ENCODE measurements around the gene SYT1. TPM values are rescaled to one million over a fixed set of nuclear protein-coding genes. Genes with fewer than 3 reads are reported as not detected.

The SYT1 gene
- total and polyA plus RNA-seq, 2 donors (not counting 3 experiments of a cell fraction or from before 2014, with no cell fraction given): 3.2 to 15.3 TPM

DNA sequence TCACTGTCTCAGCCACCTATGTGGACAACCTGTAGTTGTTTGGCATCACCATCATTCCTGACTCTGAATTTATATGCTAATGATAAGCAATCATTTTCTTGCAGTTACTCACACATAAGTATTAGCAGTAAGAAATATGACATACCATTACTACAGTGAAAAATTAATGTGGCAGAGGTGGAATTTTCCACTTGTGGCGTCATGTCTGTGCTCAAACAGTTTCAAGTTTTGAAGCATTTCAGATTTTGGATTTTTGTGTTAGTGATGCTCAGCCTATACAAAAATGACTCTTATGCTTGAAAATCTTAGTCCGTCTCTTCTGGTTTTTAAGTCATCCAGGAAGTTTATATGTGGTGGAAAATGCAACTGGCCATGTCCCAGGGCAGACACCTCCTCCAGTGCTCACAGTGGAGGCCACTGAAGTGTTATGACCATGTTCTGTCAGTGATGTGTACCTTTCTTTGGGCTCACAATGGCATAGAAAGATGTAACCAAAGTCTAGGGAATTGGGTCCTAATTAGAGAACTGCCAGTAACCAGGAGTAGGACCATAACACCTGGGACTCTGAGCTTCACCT, 220.6 kb downstream of the SYT1 start:
- POLR2A ChIA-PET: no interaction called here
- DNase-seq (ENCODE audit: low read depth, low spot score) (no peak), FAIRE-seq (no peak)
- BruUV-seq (replicated peaks): no TSS peak
- Histone ChIP-seq H3K9me1 (replicated peaks; ENCODE audit: control insufficient read depth, extremely low read depth, insufficient read depth, low read length) (no peaks in the 10 kb centered on the region), H3K27ac (ENCODE audit: insufficient read depth, low read depth, low read length) (no peak overlapping the region), H3K4me3 (replicated peaks in 1 of 3; ENCODE audit: insufficient read depth in 1 of 3, low read depth in 1 of 3, low read length in 3 of 3) (no peak overlapping the region), H4K20me1 (replicated peaks; ENCODE audit: control insufficient read depth, extremely low read depth, insufficient read depth, low read length) (no peaks in the 10 kb centered on the region), H3K36me3 (ENCODE audit: control insufficient read depth in 2 of 2, extremely low read depth in 1 of 2, insufficient read depth in 2 of 2, low read length in 2 of 2) (no peaks in the 10 kb centered on the region), H3K4me1 (ENCODE audit: control insufficient read depth, extremely low read depth, insufficient read depth, low read length) (no peaks in the 10 kb centered on the region), H3K4me2 (ENCODE audit: insufficient read depth, low read length) (no peak overlapping the region), H3K9me3 (replicated peaks; ENCODE audit: control insufficient read depth, insufficient read depth, low read length) (no peaks in the 10 kb centered on the region), H3K27me3 (ENCODE audit: control insufficient read depth in 2 of 2, insufficient read depth in 2 of 2, low read length in 2 of 2) (no peaks in the 10 kb centered on the region), H2AFZ (ENCODE audit: low read depth, low read length) (no peak overlapping the region), H3K79me2 (ENCODE audit: control insufficient read depth, insufficient read depth, low read length) (no peaks in the 10 kb centered on the region), H3K9ac (replicated peaks; ENCODE audit: extremely low read depth, insufficient read depth, low read length) (no peak overlapping the region)
- TF ChIP-seq POLR2A (IDR thresholded peaks at IDR 0.05; ENCODE audit: low read depth, low read length) (no peak), FOS (IDR thresholded peaks at IDR 0.05; ENCODE audit: borderline replicate concordance, insufficient read depth, low read length) (no peak), EZH2 (IDR thresholded peaks at IDR 0.05; ENCODE audit: borderline replicate concordance, low read depth, low read length, severe bottlenecking) (no peak), MAX (IDR thresholded peaks at IDR 0.05; ENCODE audit: insufficient read depth, insufficient read length) (no peak), CTCF (IDR thresholded peaks at IDR 0.05; ENCODE audit: extremely low read depth in 1 of 2, insufficient read depth in 1 of 2, low read depth in 1 of 2, low read length in 2 of 2) (no peak), GATA2 (IDR thresholded peaks at IDR 0.05; ENCODE audit: insufficient read depth, insufficient read length, low read depth, low read length) (no peak), JUN (IDR thresholded peaks at IDR 0.05; ENCODE audit: borderline replicate concordance, insufficient read depth, insufficient read length, low read depth) (no peak), POLR2AphosphoS5 (IDR thresholded peaks at IDR 0.05; ENCODE audit: insufficient read depth, low read depth, low read length) (no peak), MYC (IDR thresholded peaks at IDR 0.05; ENCODE audit: low read depth, low read length) (no peak)
- intact Hi-C loops (cut with micrococcal nuclease) (no loop called here), dilution Hi-C loops (cut with MboI; ENCODE audit: extremely low pct_ligation_motif_present, low sequenced_read_pairs) (no loop called here)
- CTCF ChIA-PET: no interaction called here

Data from endothelial cell of umbilical vein (primary cell).